Loucy (cell line): ENCODE results near the gene POU2F2.
A peak's percentile ranks its signal among the peaks of the same experiment; 100 is the strongest.

Experiments
- H2AFZ ChIP-seq: fragments of 200-600 bp; sonication (generic); 2 replicates; pipeline ENCODE4 v1.6.0; 2016; ENCODE audit warnings: antibody characterized with exemption, mild to moderate bottlenecking, low read length, moderate library complexity
- H3F3A ChIP-seq: fragments of 200-600 bp; 2 replicates; pipeline ENCODE4 v1.6.0; 2016; ENCODE audit warnings: antibody characterized with exemption, low read depth, mild to moderate bottlenecking
- H3K27me3 ChIP-seq: fragments of 200-600 bp; sonication (generic); 2 replicates; pipeline ENCODE4 v1.6.1; 2014; ENCODE audit warnings: low read length, mild to moderate bottlenecking; ENCODE audit not compliant: insufficient read depth, poor library complexity, severe bottlenecking
- H3K36me3 ChIP-seq: fragments of 200-600 bp; sonication (generic); 2 replicates; pipeline ENCODE4 v1.6.1; 2016; ENCODE audit warnings: low read length; ENCODE audit not compliant: insufficient read depth
- H3K4me1 ChIP-seq: fragments of 200-600 bp; sonication (generic); 2 replicates; pipeline ENCODE4 v1.5.1; 2014; ENCODE audit warnings: low read length, mild to moderate bottlenecking; ENCODE audit not compliant: insufficient read depth, poor library complexity, severe bottlenecking
- H3K4me2 ChIP-seq: fragments of 200-600 bp; sonication (generic); 2 replicates; pipeline ENCODE4 v1.6.0; 2014; ENCODE audit warnings: antibody characterized with exemption, low read length, low read depth, mild to moderate bottlenecking; ENCODE audit not compliant: poor library complexity, severe bottlenecking
- H3K4me3 ChIP-seq: fragments of 200-600 bp; sonication (generic); 2 replicates; pipeline ENCODE4 v1.5.1; 2014; ENCODE audit warnings: low read length, mild to moderate bottlenecking, mixed read lengths; ENCODE audit not compliant: poor library complexity, severe bottlenecking
- H3K79me2 ChIP-seq: fragments of 200-600 bp; sonication (generic); 2 replicates; pipeline ENCODE4 v1.6.1; 2014; ENCODE audit warnings: low read length; ENCODE audit not compliant: insufficient read depth
- H3K9ac ChIP-seq: fragments of 200-600 bp; sonication (generic); 2 replicates; pipeline ENCODE4 v1.6.0; 2014; ENCODE audit warnings: mild to moderate bottlenecking, low read depth, low read length, moderate library complexity; ENCODE audit not compliant: poor library complexity, severe bottlenecking
- H3K9me2 ChIP-seq: fragments of 200-600 bp; sonication (generic); replicated peaks from 2 replicates; pipeline ENCODE4 v1.6.1; 2016; ENCODE audit warnings: low read depth, low read length, mixed read lengths
- H3K9me3 ChIP-seq: fragments of 200-600 bp; sonication (generic); 2 replicates; pipeline ENCODE4 v1.6.1; 2014; ENCODE audit warnings: mild to moderate bottlenecking, antibody characterized with exemption, low read length, low read depth; ENCODE audit not compliant: insufficient read depth
- H4K20me1 ChIP-seq: fragments of 200-600 bp; sonication (generic); 2 replicates; pipeline ENCODE4 v1.6.0; 2014; ENCODE audit warnings: antibody characterized with exemption, low read length, mild to moderate bottlenecking; ENCODE audit not compliant: insufficient read depth, poor library complexity, severe bottlenecking
- EZH2phosphoT487 ChIP-seq: fragments of 200-600 bp; IDR thresholded peaks from 2 replicates; pipeline ENCODE4 v1.6.1; 2018; ENCODE audit warnings: antibody characterized with exemption, mild to moderate bottlenecking, moderate library complexity, borderline replicate concordance
- TF ChIP-seq, protein P1 (sequence below): fragments of 200-600 bp; sonication (generic); conservative IDR thresholded peaks from 2 replicates; pipeline ENCODE4 v1.5.1; 2014; ENCODE audit warnings: mild to moderate bottlenecking, antibody characterized with exemption, low read length

The POU2F2 gene

DNA sequence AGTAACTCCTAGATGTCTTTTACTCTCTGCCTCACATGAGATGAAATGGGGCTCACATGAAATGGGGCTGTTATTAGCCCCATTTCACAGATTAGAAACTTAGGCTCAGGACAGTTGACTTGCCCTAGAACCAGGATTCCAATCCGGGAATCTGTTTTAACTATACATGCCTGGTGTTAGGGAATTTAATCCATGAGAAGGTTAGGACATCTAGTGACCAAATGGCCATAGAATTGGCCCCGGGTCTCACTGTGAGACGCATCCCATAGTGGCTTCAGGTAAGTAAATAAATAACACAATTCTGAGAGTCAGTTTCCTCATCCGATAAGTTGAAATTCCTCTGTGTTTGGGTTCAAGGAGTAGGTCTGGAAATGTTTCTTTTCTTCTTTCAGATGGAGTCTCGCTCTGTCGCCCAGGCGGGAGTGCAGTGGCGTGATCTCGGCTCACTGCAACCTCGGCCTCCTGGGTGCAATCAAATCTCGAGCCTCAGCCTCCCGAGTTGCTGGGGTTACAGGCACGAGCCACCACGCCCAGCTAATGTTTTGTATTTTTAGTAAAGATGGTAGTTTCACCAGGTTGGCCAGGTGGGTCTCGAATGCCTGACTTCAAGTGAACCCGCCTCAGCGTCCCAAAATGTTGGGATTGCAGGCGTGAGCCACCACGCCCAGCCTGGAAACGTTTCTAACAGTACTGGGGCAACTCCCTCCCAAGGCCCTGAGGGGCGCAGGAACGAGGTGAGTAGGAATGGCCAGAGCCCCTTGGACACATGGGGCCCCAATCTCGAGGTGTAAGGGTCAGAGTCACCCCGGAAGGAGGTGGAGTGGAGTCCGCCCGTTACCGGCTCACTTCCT lies 57.5 kb downstream of the POU2F2 start:
- Histone ChIP-seq H3K79me2 (peaks cover 45% of the 10 kb centered on the region), H3K4me2 (peak overlapping the region; percentile 88), H3F3A (no peaks in the 10 kb centered on the region), H3K36me3 (peaks cover 14% of the 10 kb centered on the region; the same call in 1 of the 2 replicates), H3K9me2 (no peaks in the 10 kb centered on the region), H2AFZ (no peak overlapping the region), H4K20me1 (peaks cover 35% of the 10 kb centered on the region), H3K9me3 (no peaks in the 10 kb centered on the region), H3K9ac (peak overlapping the region; percentile 96), H3K27me3 (no peaks in the 10 kb centered on the region), H3K4me3 (peak overlapping the region; percentile 94), H3K4me1 (peaks cover 15% of the 10 kb centered on the region)
- TF ChIP-seq, protein P1, sequence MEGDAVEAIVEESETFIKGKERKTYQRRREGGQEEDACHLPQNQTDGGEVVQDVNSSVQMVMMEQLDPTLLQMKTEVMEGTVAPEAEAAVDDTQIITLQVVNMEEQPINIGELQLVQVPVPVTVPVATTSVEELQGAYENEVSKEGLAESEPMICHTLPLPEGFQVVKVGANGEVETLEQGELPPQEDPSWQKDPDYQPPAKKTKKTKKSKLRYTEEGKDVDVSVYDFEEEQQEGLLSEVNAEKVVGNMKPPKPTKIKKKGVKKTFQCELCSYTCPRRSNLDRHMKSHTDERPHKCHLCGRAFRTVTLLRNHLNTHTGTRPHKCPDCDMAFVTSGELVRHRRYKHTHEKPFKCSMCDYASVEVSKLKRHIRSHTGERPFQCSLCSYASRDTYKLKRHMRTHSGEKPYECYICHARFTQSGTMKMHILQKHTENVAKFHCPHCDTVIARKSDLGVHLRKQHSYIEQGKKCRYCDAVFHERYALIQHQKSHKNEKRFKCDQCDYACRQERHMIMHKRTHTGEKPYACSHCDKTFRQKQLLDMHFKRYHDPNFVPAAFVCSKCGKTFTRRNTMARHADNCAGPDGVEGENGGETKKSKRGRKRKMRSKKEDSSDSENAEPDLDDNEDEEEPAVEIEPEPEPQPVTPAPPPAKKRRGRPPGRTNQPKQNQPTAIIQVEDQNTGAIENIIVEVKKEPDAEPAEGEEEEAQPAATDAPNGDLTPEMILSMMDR, result no peak
- no peak for TF ChIP-seq EZH2phosphoT487

DNA sequence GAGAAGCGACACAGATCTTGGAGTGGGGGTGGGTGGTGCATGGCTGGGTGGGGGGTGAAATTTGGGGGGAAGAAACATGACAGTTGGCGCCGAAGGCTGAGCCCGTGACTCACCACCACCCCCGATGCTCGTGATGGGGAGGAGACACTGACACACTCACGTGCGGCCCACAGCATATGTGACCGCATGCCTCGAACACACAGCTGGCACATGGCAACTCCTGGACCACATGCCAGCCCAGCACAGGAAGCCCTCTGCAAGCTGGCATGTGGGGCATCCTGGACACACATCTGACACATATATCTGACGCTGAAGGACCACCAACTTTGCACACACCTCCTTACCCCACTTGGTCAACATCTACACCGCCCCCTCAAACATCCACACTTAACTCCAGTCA lies 61.0 kb downstream of the POU2F2 start:
- Histone ChIP-seq H3K9me2 (no peaks in the 10 kb centered on the region), H3K9me3 (no peaks in the 10 kb centered on the region), H4K20me1 (peaks cover under 1% of the 10 kb centered on the region), H3K79me2 (peaks cover 10% of the 10 kb centered on the region; the same call in 1 of the 2 replicates), H3K9ac (no peak overlapping the region), H2AFZ (no peak overlapping the region), H3K27me3 (no peaks in the 10 kb centered on the region), H3K36me3 (no peaks in the 10 kb centered on the region), H3F3A (no peaks in the 10 kb centered on the region), H3K4me3 (no peak overlapping the region), H3K4me1 (peaks cover 7% of the 10 kb centered on the region), H3K4me2 (no peak overlapping the region)
- TF ChIP-seq, protein P1, result no peak
- no peak for TF ChIP-seq EZH2phosphoT487

- no peak within 1 kb of the TSS for H3K4me2 ChIP-seq
- peaks cover 4% of the 10 kb centered on the region; the same call in 1 of the 2 replicates for H3K79me2 ChIP-seq
- H3K27me3 ChIP-seq, result no peaks in the 10 kb centered on the region
- H3F3A ChIP-seq, result no peaks in the 10 kb centered on the region
- no peaks in the 10 kb centered on the region for H4K20me1 ChIP-seq
- H3K9ac ChIP-seq, result no peak within 1 kb of the TSS
- no peaks in the 10 kb centered on the region for H3K9me3 ChIP-seq
- H3K4me1 ChIP-seq, result peaks cover 4% of the 10 kb centered on the region
- H3K4me3 ChIP-seq, result no peak within 1 kb of the TSS
- no peaks in the 10 kb centered on the region for H3K36me3 ChIP-seq
- no peak for TF ChIP-seq EZH2phosphoT487
- TF ChIP-seq, protein P1, result no peak
- no peaks in the 10 kb centered on the region for H3K9me2 ChIP-seq
- H2AFZ ChIP-seq, result no peak within 1 kb of the TSS
Measured at GRCh38 chr19:42069619-42070351, 62.5 kb downstream of the POU2F2 start, which contains the start of gene GRIK5. Gene GRIK5 (minus strand): TSS chr19:42070206. CDS start chr19:42065770, 4,436 bp downstream.
